Activated T-helper 1 cell treated with anti-CD3 and anti-CD28 coated beads, Interleukin-12 subunit alpha, Interleukin-12 subunit beta, Interleukin-2, Interleukin-4 antibody, amounts not matched to agents 30 ng/mL and 10 ng/mL and 1 ng/mL, durations not matched to agents 14 hours and 24 hours and 36 hours (primary cell): ENCODE results near the gene ERN1. TPM values are rescaled to one million over a fixed set of nuclear protein-coding genes. Genes with fewer than 3 reads are reported as not detected.

Experiments
- DNase-seq: peaks from one replicate; pipeline ENCODE4 v3.0.0; 2021; ENCODE audit warnings: low spot score
- H3K27ac Mint-ChIP-seq: one replicate; pipeline ENCODE4 v1.8.0; 2021; ENCODE audit warnings: mild to moderate bottlenecking, mixed read lengths
- H3K27me3 Mint-ChIP-seq: one replicate; pipeline ENCODE4 v1.8.0; 2022; ENCODE audit warnings: mild to moderate bottlenecking, moderate library complexity, mixed read lengths; ENCODE audit not compliant: insufficient read depth
- H3K36me3 Mint-ChIP-seq: one replicate; pipeline ENCODE4 v1.8.0; 2021; ENCODE audit warnings: low read depth, mixed read lengths
- H3K4me1 Mint-ChIP-seq: one replicate; pipeline ENCODE4 v1.8.0; 2021; ENCODE audit warnings: low read depth, mixed read lengths
- H3K4me3 Mint-ChIP-seq: one replicate; pipeline ENCODE4 v1.8.0; 2021; ENCODE audit warnings: mild to moderate bottlenecking, moderate library complexity, mixed read lengths
- H3K9me3 Mint-ChIP-seq: one replicate; pipeline ENCODE4 v1.8.0; 2021; ENCODE audit warnings: mixed read lengths
- intact Hi-C: fragments of 100-400 bp; cut with micrococcal nuclease; formaldehyde crosslinking; loops from one replicate; pipeline ENCODE4 v1.15.1; 2024
- total RNA-seq: library from RNA; stranded (reverse); gene quantifications from 2 replicates; pipeline ENCODE4 v1.2.3, GENCODE V29; 2022

The ERN1 gene
- total RNA-seq, 1 donor from 2014 or later = 90.0 TPM

GRCh38 chr17:64048805-64049204 lies 81.1 kb downstream of the ERN1 start:
- intact Hi-C loops = no loop called here
- Mint-ChIP-seq H3K4me3 (no peak overlapping the region), H3K4me1 (peaks cover 51% of the 10 kb centered on the region), H3K9me3 (no peaks in the 10 kb centered on the region), H3K27me3 (no peaks in the 10 kb centered on the region), H3K27ac (no peak overlapping the region), H3K36me3 (peaks cover 75% of the 10 kb centered on the region)
- DNase-seq = no peak

GRCh38 chr17:64045176-64045575 lies 84.8 kb downstream of the ERN1 start:
- H3K4me3 Mint-ChIP-seq = no peak overlapping the region
- peaks cover 22% of the 10 kb centered on the region for H3K4me1 Mint-ChIP-seq
- H3K9me3 Mint-ChIP-seq = no peaks in the 10 kb centered on the region
- intact Hi-C loops = no loop called here
- peaks cover 60% of the 10 kb centered on the region for H3K36me3 Mint-ChIP-seq
- no peak overlapping the region for H3K27ac Mint-ChIP-seq
- DNase-seq = no peak
- H3K27me3 Mint-ChIP-seq = no peaks in the 10 kb centered on the region

GRCh38 chr17:64042700-64043485 lies 87.1 kb downstream of the ERN1 start:
- DNase-seq = no peak
- H3K9me3 Mint-ChIP-seq = no peaks in the 10 kb centered on the region
- H3K36me3 Mint-ChIP-seq = peaks cover 63% of the 10 kb centered on the region
- no peaks in the 10 kb centered on the region for H3K27me3 Mint-ChIP-seq
- intact Hi-C loops = no loop called here
- H3K27ac Mint-ChIP-seq = peak overlapping the region; percentile 35
- no peak overlapping the region for H3K4me3 Mint-ChIP-seq
- H3K4me1 Mint-ChIP-seq = peaks cover 13% of the 10 kb centered on the region

GRCh38 chr17:64041912-64042311 lies 88.0 kb downstream of the ERN1 start:
- Mint-ChIP-seq H3K27me3 (no peaks in the 10 kb centered on the region), H3K4me1 (peaks cover 13% of the 10 kb centered on the region), H3K36me3 (peaks cover 64% of the 10 kb centered on the region), H3K27ac (peak overlapping the region; percentile 62), H3K9me3 (no peaks in the 10 kb centered on the region), H3K4me3 (no peak overlapping the region)
- intact Hi-C loops = no loop called here
- DNase-seq = no peak

GRCh38 chr17:64040206-64040605 lies 89.7 kb downstream of the ERN1 start:
- no peaks in the 10 kb centered on the region for H3K9me3 Mint-ChIP-seq
- peaks cover 13% of the 10 kb centered on the region for H3K4me1 Mint-ChIP-seq
- no peak overlapping the region for H3K27ac Mint-ChIP-seq
- intact Hi-C loops = no loop called here
- H3K36me3 Mint-ChIP-seq = peaks cover 53% of the 10 kb centered on the region
- H3K27me3 Mint-ChIP-seq = no peaks in the 10 kb centered on the region
- no peak overlapping the region for H3K4me3 Mint-ChIP-seq
- DNase-seq = no peak

GRCh38 chr17:64039106-64039400 lies 90.9 kb downstream of the ERN1 start:
- no peaks in the 10 kb centered on the region for H3K27me3 Mint-ChIP-seq
- H3K4me3 Mint-ChIP-seq = no peak overlapping the region
- peaks cover 49% of the 10 kb centered on the region for H3K36me3 Mint-ChIP-seq

GRCh38 chr17:64038331-64039105 lies 91.4 kb downstream of the ERN1 start:
- Mint-ChIP-seq H3K36me3 (peaks cover 46% of the 10 kb centered on the region), H3K27me3 (no peaks in the 10 kb centered on the region), H3K4me3 (no peak overlapping the region), H3K9me3 (no peaks in the 10 kb centered on the region), H3K27ac (no peak overlapping the region), H3K4me1 (peaks cover 12% of the 10 kb centered on the region)
- DNase-seq = no peak
- intact Hi-C loops = no loop called here

More at GRCh38 chr17:64039106-64039400, 90.9 kb downstream of the ERN1 start:
- DNase-seq = no peak
- peaks cover 12% of the 10 kb centered on the region for H3K4me1 Mint-ChIP-seq
- H3K9me3 Mint-ChIP-seq = no peaks in the 10 kb centered on the region
- intact Hi-C loops = no loop called here
- no peak overlapping the region for H3K27ac Mint-ChIP-seq

- Mint-ChIP-seq H3K9me3 (no peaks in the 10 kb centered on the region), H3K36me3 (peaks cover 44% of the 10 kb centered on the region), H3K4me3 (no peak overlapping the region), H3K27me3 (no peaks in the 10 kb centered on the region), H3K27ac (no peak overlapping the region), H3K4me1 (peaks cover 12% of the 10 kb centered on the region)
- no peak for DNase-seq
- intact Hi-C loops = no loop called here
These were observed 92.1 kb downstream of the ERN1 start for GRCh38 chr17:64037802-64038201.

- H3K27ac Mint-ChIP-seq = no peak overlapping the region
- H3K4me1 Mint-ChIP-seq = peaks cover 9% of the 10 kb centered on the region
- no peak overlapping the region for H3K4me3 Mint-ChIP-seq
- DNase-seq = no peak
- intact Hi-C loops = no loop called here
- H3K36me3 Mint-ChIP-seq = peaks cover 42% of the 10 kb centered on the region
- no peaks in the 10 kb centered on the region for H3K27me3 Mint-ChIP-seq
- no peaks in the 10 kb centered on the region for H3K9me3 Mint-ChIP-seq
These were observed 92.8 kb downstream of the ERN1 start for GRCh38 chr17:64037180-64037579.

- intact Hi-C loops = no loop called here
- no peak overlapping the region for H3K27ac Mint-ChIP-seq
- H3K4me1 Mint-ChIP-seq = peaks cover 6% of the 10 kb centered on the region
- H3K4me3 Mint-ChIP-seq = no peak overlapping the region
- H3K9me3 Mint-ChIP-seq = no peaks in the 10 kb centered on the region
- DNase-seq = no peak
- no peaks in the 10 kb centered on the region for H3K27me3 Mint-ChIP-seq
- peaks cover 35% of the 10 kb centered on the region for H3K36me3 Mint-ChIP-seq
These were observed 93.6 kb downstream of the ERN1 start for GRCh38 chr17:64036198-64036922.

GRCh38 chr17:64032081-64032480 lies 97.9 kb downstream of the ERN1 start:
- peaks cover 23% of the 10 kb centered on the region for H3K4me1 Mint-ChIP-seq
- H3K9me3 Mint-ChIP-seq = no peaks in the 10 kb centered on the region
- no peaks in the 10 kb centered on the region for H3K27me3 Mint-ChIP-seq
- DNase-seq = no peak
- no peak overlapping the region for H3K4me3 Mint-ChIP-seq
- peaks cover 16% of the 10 kb centered on the region for H3K36me3 Mint-ChIP-seq
- no peak overlapping the region for H3K27ac Mint-ChIP-seq
- intact Hi-C loops = no loop called here

- H3K27ac Mint-ChIP-seq = no peak overlapping the region
These were observed 101.0 kb downstream of the ERN1 start for GRCh38 chr17:64028874-64029464.

More at GRCh38 chr17:64028874-64029464, 101.0 kb downstream of the ERN1 start:
- no peaks in the 10 kb centered on the region for H3K9me3 Mint-ChIP-seq
- peaks cover 40% of the 10 kb centered on the region for H3K4me1 Mint-ChIP-seq
- no peaks in the 10 kb centered on the region for H3K27me3 Mint-ChIP-seq
- no peak overlapping the region for H3K4me3 Mint-ChIP-seq
- intact Hi-C loops = loop anchor here (1.0 to 10.0 kb wide), 9 partner anchors 33 to 756 kb away; partner anchors contain the start of genes CD79B, POLG2 and TEX2
- H3K36me3 Mint-ChIP-seq = peaks cover 14% of the 10 kb centered on the region
- peak; percentile 59 for DNase-seq
